ENCODE measurements around the gene FABP3.
"Not testable (repeated sequence)": the region's sequence is repeated elsewhere in the genome, so short reads cannot be mapped to it uniquely, and the experiment has no call there.

The FABP3 gene

GRCh38 chr1:31397360-31398095 is 24.7 kb upstream of the FABP3 start:
- no peak for DNase-seq

DNA sequence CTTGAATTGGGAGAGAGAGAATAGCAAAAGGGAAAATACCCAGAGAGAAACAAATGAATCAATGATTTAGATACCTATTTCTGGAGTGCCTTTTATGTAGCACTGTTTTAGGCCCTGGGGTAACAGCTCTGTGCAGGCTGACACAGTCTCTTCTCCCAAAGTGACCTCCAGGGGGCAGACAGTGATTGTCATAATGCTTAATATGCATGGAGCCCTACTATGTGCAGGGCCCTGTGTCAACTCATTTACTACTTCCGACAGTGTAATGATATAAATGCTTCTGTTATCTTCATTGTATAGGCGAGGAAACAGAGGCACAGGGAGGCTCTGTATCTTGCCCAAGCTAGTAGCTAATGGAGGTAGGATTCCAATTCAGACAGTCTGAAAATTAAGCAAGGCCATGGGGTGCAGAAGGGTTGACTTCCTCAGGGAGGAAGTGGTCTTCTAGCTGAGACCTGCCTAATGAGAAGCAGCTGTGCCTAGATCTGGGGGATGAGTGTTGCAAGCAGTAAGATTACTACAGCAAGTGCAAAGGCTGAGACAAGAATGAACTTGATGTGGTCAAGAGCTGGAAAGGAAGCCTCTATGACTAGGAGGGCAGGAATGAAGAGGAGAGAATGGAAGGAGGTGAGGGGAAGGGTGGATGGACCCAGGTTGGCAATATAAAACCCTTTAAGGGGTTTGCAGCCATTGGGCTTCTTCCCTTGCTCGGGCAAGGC is 23.9 kb upstream of the FABP3 start:
- no peak for DNase-seq

- DNase-seq, result peak; percentile 67 to 72
Observed at GRCh38 chr1:31394584-31395193, 21.8 kb upstream of the FABP3 start.

- no peak for DNase-seq
Observed at GRCh38 chr1:31393463-31393862, 20.6 kb upstream of the FABP3 start.

- no peak for DNase-seq
Observed at GRCh38 chr1:31390071-31390470, 17.2 kb upstream of the FABP3 start.

GRCh38 chr1:31389616-31390015 is 16.7 kb upstream of the FABP3 start:
- DNase-seq, result no peak

GRCh38 chr1:31387612-31388011 is 14.7 kb upstream of the FABP3 start:
- DNase-seq, result no peak

GRCh38 chr1:31386576-31387243 is 13.8 kb upstream of the FABP3 start:
- not testable (repeated sequence) for DNase-seq

DNA sequence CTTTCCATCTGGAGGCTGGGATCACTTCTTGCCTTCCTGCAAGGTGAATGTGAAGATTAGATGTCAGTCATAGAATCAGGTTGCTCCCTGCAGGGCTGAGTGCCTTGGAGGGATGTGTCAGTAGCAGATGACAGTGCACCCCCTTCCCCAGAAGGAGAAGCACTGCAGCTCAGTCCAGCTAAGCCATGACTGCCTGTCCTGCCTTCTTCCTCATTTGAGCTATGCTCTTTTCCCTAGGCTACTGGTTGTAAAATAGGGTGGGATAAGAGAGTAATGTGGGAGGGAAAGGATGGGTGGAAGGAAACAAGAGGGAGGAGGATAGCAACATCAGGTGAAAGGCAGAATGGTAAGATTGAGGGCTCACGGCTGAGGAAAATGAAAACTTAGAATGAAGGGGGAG is 11.1 kb upstream of the FABP3 start:
- no peak for DNase-seq

DNA sequence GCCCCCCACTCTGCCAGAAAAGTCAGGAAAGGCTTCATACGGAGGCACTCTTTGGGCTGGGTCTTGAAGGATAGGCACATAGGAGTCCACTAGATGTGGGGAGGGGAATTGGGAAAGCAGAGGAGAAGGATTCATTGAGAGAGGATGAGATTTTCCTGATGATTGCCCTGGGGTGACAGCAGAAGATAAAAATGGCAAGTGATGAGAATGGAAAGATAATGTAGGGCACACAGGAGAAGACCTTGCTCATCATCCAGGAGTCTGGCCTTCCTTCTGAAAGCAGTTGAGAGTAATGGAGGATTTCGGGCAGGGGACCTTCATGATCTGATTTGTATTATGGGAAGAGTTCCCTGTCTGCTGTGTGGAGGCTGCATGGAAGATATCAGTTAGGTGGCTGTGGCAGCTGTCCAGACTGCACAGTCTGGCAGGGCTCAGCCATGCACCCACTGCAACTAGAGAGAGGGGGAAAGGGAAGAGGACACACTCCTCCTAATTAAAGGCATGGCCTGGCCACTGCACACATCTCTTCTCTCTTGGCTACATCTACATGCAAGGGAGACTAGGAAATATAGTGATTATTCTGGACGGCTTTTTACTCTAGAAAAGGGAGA is 9.6 kb upstream of the FABP3 start:
- no peak for DNase-seq

GRCh38 chr1:31381394-31382294 is 8.8 kb upstream of the FABP3 start:
- no peak for DNase-seq

GRCh38 chr1:31380181-31380580 is 7.3 kb upstream of the FABP3 start:
- DNase-seq, result no peak

- DNase-seq, result no peak
Observed at GRCh38 chr1:31378001-31378400, 5.1 kb upstream of the FABP3 start.

- DNase-seq, result no peak
Observed at GRCh38 chr1:31377364-31377863, 4.5 kb upstream of the FABP3 start.

GRCh38 chr1:31376375-31377134 is 3.7 kb upstream of the FABP3 start:
- no peak for DNase-seq

- DNase-seq, result no peak
Observed at GRCh38 chr1:31374511-31375196, 1.8 kb upstream of the FABP3 start.

DNA sequence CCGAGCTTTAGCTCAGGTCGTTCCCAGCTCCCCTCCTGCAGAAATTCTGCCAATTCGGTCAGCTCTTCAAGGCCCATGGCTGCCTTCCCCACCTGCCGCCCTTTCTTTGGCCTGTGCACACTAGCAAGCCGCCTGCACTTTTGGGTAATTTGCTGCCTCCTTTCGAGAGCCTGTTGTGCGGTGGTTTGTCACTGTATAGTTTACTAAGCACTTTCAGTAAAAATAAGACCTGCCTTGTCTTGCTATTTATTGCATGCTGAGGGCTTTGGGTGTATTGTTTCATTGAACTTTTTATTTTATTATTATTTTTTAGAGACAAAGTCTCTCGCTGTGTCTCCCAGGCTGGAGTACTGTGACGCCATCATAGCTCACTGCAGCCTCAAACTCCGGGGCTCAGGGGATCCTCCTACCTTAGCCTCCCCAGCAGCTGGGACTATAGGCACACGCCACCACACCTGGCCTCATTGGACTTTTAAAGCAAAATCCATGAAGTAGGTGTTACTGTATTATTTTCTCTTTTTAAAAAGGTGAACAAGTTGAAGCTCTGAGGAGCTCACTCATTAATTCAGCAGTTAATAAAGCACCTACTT is 1.1 kb upstream of the FABP3 start:
- DNase-seq, result no peak

- no peak for DNase-seq
Observed at GRCh38 chr1:31372751-31373055, 173 bp downstream of the FABP3 start.

DNA sequence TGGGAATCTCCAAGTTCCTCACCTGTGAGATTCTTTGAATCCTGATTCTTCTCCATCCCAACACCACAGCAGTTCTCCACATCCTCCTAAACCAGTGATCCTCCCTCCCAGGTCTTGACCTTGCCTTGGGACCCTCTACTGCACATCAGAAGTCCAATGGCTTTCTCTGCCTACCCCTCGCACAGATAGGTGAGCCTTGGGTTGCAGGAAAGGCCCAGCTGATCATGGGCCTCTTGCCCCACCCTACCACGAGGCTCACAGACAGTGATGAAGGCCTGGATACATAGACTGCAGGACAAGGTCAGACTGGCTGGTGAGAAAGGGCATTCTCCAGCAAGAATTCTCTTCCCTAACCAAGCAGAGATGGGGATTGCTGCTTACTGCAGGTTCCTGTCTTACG is 825 bp downstream of the FABP3 start:
- no peak for DNase-seq
